Kidney (tissue), 14 donors: ENCODE data around the gene SCAMP2. TPM values are rescaled to one million over a fixed set of nuclear protein-coding genes. Genes with fewer than 3 reads are reported as not detected.

ENCODE experiments used
- DNase-seq, 5 donors: peaks; one replicate each; pipeline ENCODE4 v3.0.0-alpha.2; 2013 to 2020
- FAIRE-seq: peaks from 2 replicates; lab custom pipeline; 2012; peaks lifted over from hg19 to GRCh38; lab: Jason Lieb, UNC
- H3K27ac ChIP-seq, 2 donors: one replicate each; pipeline ENCODE4 v1.7.0; 2013; ENCODE audit warnings: low read depth in 2 of 2, low read length in 2 of 2, inconsistent platforms in 1 of 2
- H3K27me3 ChIP-seq: one replicate; pipeline ENCODE4 v1.7.1; 2013; ENCODE audit warnings: low read length, inconsistent platforms; ENCODE audit not compliant: control insufficient read depth, insufficient read depth
- H3K36me3 ChIP-seq, 3 donors: one replicate each; pipeline versions ENCODE4 v1.7.0 to v1.7.1; 2013; ENCODE audit warnings: low read length in 3 of 3, control low read depth in 1 of 3, inconsistent platforms in 1 of 3; ENCODE audit not compliant: insufficient read depth in 3 of 3, control insufficient read depth in 2 of 3
- H3K4me1 ChIP-seq, 3 donors: one replicate each; pipeline versions ENCODE4 v1.7.0 to v1.7.1; 2013; ENCODE audit warnings: low read length in 3 of 3, inconsistent platforms in 1 of 3, low read depth in 1 of 3; ENCODE audit not compliant: control insufficient read depth in 2 of 3, insufficient read depth in 2 of 3
- H3K4me3 ChIP-seq, 3 donors: one replicate each; pipeline versions ENCODE4 v1.7.0 to v1.8.1; 2013; ENCODE audit warnings: low read length in 3 of 3, control low read depth in 1 of 3, inconsistent platforms in 1 of 3
- H3K9ac ChIP-seq, 3 donors: one replicate each; pipeline versions ENCODE4 v1.7.0 to v1.7.1; 2013; ENCODE audit warnings: low read length in 3 of 3, control low read depth in 1 of 3, inconsistent platforms in 1 of 3
- H3K9me3 ChIP-seq, 3 donors: one replicate each; pipeline versions ENCODE4 v1.7.0 to v1.7.1; 2013; ENCODE audit warnings: low read length in 3 of 3, control low read depth in 1 of 3, inconsistent platforms in 1 of 3; ENCODE audit not compliant: control insufficient read depth in 2 of 3, insufficient read depth in 1 of 3
- intact Hi-C: fragments of 100-400 bp; cut with DNase I; formaldehyde crosslinking; loops from one replicate; pipeline ENCODE4 v1.11.1; 2022
- polyA plus RNA-seq: library from polyadenylated mRNA; stranded (reverse); fragments of 350-450 nt; fragmentation: Illumina TruSeq; extraction: RNeasy Lipid Tissue Mini Kit (QIAGEN cat#74804); gene quantifications from one replicate; pipeline ENCODE4 v1.2.3, GENCODE V29; 2014; ENCODE audit warnings: low read depth, low replicate concordance; ENCODE audit not compliant: insufficient read depth
- total RNA-seq: library from RNA; stranded (reverse); fragmentation: NEBNext Ultra II Directional; extraction: Animal tissue kit (Norgen Biotek cat#: 25700); gene quantifications from one replicate; pipeline ENCODE4 v1.2.1, GENCODE V29; 2021
- TF ChIP-seq, protein P1 (sequence below): IDR thresholded peaks from 3 replicates; pipeline ENCODE4 v1.5.1; 2012; ENCODE audit warnings: mild to moderate bottlenecking, moderate library complexity, borderline replicate concordance; ENCODE audit not compliant: insufficient read depth; ENCODE audit errors: extremely low read depth
- donor health status: control.
- donor health status: control.
- donor health status: control.
- donor health status: control.
- donor health status: control.
- donor health status: DM: yes; HTN: yes; CAD: no.
- donor health status: Normal renal cell carcinoma (clear cell type).

The SCAMP2 gene
- total and polyA plus RNA-seq, 2 donors from 2014 or later, result 87.9 to 102 TPM

- H3K9ac ChIP-seq, result no peak overlapping the region
- TF ChIP-seq, protein P1, sequence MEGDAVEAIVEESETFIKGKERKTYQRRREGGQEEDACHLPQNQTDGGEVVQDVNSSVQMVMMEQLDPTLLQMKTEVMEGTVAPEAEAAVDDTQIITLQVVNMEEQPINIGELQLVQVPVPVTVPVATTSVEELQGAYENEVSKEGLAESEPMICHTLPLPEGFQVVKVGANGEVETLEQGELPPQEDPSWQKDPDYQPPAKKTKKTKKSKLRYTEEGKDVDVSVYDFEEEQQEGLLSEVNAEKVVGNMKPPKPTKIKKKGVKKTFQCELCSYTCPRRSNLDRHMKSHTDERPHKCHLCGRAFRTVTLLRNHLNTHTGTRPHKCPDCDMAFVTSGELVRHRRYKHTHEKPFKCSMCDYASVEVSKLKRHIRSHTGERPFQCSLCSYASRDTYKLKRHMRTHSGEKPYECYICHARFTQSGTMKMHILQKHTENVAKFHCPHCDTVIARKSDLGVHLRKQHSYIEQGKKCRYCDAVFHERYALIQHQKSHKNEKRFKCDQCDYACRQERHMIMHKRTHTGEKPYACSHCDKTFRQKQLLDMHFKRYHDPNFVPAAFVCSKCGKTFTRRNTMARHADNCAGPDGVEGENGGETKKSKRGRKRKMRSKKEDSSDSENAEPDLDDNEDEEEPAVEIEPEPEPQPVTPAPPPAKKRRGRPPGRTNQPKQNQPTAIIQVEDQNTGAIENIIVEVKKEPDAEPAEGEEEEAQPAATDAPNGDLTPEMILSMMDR, result no peak
- no peaks in the 10 kb centered on the region for H3K9me3 ChIP-seq
- DNase-seq (no peak), FAIRE-seq (no peak)
- no peak overlapping the region for H3K4me3 ChIP-seq
- no peak overlapping the region for H3K27ac ChIP-seq
- peaks cover 0 to 11% (median 4%) of the 10 kb centered on the region in 3 donors for H3K36me3 ChIP-seq
- H3K27me3 ChIP-seq, result no peaks in the 10 kb centered on the region
- intact Hi-C loops, result no loop called here
- peaks cover 0 to 11% (median 0%) of the 10 kb centered on the region in 3 donors for H3K4me1 ChIP-seq
Measured at GRCh38 chr15:74836846-74837245, 36.3 kb downstream of the SCAMP2 start.

GRCh38 chr15:74835312-74835823 is 37.8 kb downstream of the SCAMP2 start:
- H3K4me1 ChIP-seq, result no peaks in the 10 kb centered on the region
- H3K9ac ChIP-seq, result no peak overlapping the region
- H3K27ac ChIP-seq, result no peak overlapping the region
- H3K4me3 ChIP-seq, result no peak overlapping the region
- intact Hi-C loops, result no loop called here
- DNase-seq, result peak in 4 of 5 donors; percentile 53 to 70 (median 64)
- H3K27me3 ChIP-seq, result no peaks in the 10 kb centered on the region
- TF ChIP-seq, protein P1, result peak; percentile 68
- FAIRE-seq, result no peak
- H3K36me3 ChIP-seq, result peaks cover 0 to 7% (median 0%) of the 10 kb centered on the region in 3 donors
- H3K9me3 ChIP-seq, result no peaks in the 10 kb centered on the region

DNA sequence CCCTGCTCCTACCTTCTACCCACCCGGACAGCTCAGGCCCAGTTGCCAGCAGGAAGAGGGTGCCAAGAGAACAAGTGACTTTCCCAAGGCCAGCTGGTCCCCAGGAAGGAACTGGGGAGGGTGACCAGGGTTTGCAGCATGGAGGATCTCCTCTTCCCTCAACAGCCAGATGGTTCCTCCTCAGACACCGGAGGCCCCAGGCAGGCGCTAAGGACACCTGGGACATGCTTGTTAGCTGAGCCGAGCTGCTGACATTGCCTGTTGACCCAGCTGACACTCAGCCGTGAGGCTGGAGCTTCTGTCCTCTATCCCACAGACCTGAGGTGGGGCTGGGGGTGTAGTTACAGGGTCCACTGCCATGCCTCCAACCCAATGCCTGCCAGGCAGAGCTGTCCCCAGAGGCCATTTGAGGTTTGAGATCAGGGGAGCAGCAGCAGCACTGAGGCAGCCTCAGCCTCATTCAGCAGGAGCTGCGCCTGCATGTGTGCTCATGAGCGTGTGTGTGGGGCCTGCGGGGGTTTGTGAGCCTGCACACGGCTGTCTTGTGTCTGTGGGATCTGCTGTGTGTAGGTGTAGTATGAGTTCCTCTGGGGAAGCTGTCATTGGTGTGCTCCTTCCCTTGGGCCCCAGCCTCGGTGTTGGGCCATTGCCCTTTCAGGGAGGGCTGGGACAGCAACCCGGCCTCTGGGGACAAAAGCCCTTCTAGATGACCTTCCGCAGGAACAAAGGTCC is 39.6 kb downstream of the SCAMP2 start:
- no peak overlapping the region for H3K9ac ChIP-seq

More for the DNA sequence above, 39.6 kb downstream of the SCAMP2 start:
- Histone ChIP-seq H3K9me3 (no peaks in the 10 kb centered on the region), H3K36me3 (peaks cover 0 to 2% (median 0%) of the 10 kb centered on the region in 3 donors), H3K4me1 (no peaks in the 10 kb centered on the region), H3K4me3 (no peak overlapping the region), H3K27ac (no peak overlapping the region), H3K27me3 (no peaks in the 10 kb centered on the region)
- DNase-seq (no peak), FAIRE-seq (no peak)
- intact Hi-C loops, result no loop called here
- TF ChIP-seq, protein P1, result no peak
